Measurements from ENCODE around the gene BOLA2B.
A peak's percentile ranks its signal among the peaks of the same experiment; 100 is the strongest.
"Not testable (repeated sequence)": the region's sequence is repeated elsewhere in the genome, so short reads cannot be mapped to it uniquely, and the experiment has no call there.

BOLA2B gene

DNA sequence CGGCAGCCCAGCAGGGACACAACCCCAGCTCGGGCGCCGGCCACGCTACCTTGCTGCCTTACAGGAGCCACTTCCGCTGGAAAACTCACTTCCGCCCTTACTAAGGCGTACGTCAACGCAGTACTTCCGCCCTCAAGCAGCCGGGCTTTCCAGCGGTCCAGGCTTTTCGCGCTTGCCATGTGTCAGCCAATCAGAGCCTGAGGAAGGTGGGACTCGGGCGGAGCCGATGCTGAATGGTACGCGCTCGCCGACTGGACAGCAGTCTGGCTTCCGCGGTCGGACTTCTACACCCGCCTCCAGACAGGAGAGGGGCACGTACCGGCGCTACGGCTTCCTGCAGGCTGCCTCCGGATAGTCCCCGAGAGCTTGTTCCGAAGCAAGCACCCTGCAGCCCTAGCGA lies at the start of gene BOLA2B, which contains the start of gene SLX1A:
Gene BOLA2B (minus strand): TSS at position 52 of the 400 bp plus-strand sequence. CDS start 71 bp downstream, outside the sequence.
Gene SLX1A (plus strand): TSS at position 261 of the 400 bp plus-strand sequence. CDS start 210 bp downstream, outside the sequence.
- DNase-seq (ENCODE audit: low read depth, low spot score), result not testable (repeated sequence)

DNA sequence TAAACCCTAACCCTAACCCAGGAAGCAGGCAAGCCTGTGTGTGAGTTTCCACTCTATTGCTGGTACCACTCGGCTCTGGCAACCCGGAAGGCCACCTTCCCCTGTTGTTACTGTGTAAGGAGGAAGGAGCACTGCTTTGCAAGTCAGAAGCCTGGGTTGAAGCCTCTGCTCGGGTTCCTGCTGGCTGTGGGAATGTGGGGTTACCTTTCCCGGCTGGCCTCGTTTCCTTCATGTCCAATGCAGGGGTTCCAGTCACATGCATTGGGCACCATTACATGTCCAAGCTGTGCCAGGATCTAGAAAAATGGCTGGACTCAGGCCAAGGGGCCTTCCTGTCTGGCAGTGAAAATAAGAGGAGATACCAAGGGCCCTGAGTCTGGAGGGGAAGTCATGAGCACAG lies 23.6 kb upstream of the BOLA2B start:
- DNase-seq (ENCODE audit: low read depth, low spot score), result not testable (repeated sequence)

DNA sequence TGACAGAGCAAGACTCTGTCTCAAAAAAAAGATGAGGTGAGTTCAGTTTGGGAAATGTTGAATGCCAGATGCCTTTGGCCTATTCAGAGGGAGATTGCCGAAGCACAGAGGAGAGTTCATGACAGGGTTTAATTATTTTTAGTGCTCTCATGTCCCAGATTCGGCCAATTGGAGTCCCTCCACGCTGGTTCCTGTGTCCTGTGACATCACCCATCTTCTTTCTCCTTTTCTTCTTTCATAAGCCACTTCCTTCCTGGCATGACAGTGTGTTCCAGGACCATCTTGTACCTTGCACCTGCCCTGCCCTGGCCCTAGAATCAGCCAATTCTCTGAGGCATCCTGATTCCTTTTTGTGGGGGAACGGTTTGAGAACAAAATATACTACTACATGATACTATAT lies 17.9 kb upstream of the BOLA2B start:
- not testable (repeated sequence) for DNase-seq (ENCODE audit: low read depth, low spot score)

DNA sequence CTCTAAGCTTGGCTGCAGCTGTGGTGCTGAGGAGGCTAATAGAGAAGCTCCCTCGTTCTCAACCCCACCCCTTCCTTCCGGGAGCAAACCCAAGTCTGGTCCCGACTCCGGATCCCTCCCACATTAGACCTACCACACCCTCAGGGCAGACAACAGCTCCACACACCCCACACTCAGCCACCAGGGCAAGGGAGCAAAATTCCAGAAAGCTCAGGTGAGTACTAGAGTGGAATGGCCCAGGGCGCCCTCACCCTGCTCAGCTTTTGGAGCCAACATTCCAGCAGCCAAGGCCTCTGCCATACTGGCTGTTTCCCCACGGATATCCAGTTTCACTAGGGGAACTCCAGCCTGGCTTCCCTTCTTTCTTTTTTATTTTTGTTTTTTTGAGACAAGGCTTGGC lies 15.6 kb upstream of the BOLA2B start:
- not testable (repeated sequence) for DNase-seq (ENCODE audit: low read depth, low spot score)

DNA sequence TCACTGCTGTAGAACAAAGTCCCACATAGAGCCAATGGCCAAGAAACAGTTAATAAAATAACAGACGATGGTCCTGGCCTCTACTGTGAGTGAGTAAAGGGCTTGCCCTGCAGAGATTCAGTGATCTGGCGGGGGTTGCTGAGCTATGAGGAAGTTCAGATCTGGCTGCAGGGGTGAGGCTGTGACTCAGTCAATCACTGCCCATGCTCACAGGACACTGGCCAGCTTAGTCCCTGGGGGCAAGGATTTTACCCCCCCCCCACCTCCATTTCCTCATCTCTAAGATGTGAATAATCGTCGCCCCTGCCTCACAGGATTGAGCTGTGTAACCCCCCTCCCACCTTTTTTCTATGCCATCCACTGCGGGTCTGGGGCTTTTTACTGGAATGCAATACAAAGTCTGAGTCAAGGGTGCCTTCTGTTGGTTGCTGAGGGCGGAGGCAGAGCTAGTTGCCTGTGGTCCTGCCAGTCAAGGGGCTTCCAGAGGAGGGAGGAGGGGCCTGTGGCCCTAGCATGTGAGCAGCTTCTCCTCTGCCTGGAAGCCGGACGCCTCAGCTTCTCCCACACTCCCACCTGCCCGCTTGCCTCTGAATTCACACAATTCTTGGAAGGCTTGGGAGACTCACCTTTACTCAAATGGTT lies 13.7 kb upstream of the BOLA2B start:
- not testable (repeated sequence) for DNase-seq (ENCODE audit: low read depth, low spot score)

DNA sequence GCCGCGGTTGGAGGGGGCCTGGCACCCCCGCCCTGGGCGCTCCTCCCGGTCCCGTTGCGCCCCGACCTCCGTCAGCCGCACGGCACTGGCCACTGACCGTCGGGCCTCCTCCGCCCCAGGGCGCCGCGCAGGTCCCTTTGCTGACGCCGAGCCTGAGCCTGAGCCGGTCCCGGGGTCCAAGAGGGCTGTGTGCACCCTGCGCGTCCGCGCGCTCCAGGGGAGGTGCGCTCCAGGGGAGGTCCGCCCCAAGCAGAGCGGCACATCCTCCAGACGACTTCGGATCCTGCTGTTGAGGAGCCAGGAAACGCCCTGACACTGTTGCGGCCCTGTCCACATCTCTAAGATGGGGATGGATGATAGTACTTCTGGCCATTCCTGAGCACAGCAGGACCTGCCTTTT lies 12.8 kb upstream of the BOLA2B start:
- DNase-seq (ENCODE audit: low read depth, low spot score), result not testable (repeated sequence)

DNA sequence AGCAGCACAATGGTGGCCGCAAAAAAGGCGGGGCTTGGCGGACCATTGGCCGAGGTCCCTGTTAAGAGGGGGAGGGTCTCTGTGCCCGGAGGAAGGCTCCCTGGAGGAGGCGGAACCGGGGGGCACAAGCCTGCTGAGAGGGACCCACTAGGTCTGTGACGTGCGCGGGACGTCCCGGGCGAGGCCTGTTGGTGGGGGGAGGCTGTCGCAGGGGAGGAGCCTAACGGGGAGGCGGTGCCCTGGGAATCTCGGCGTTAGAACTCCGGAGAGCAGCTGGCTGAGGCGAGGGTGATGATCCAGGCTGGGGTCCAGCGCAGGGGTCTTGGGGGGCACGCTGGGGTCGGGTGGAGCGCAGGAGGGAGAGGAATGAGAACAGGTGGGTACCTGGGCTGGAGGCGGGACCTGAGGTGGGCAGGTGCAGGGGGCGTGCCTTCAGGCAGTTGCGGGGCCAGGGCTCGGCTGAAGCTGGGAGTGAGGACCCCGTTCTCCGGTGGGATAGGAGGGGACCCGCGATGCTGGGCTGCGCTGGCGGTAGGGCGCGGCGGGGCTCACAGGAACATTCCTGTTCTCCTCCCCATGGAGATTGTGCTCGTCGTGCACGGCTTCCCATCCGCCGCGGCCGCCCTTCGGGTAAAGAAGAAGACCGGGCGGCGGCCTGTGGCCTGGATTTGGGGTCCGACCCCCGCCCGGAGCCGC lies 12.2 kb upstream of the BOLA2B start:
- not testable (repeated sequence) for DNase-seq (ENCODE audit: low read depth, low spot score)

DNA sequence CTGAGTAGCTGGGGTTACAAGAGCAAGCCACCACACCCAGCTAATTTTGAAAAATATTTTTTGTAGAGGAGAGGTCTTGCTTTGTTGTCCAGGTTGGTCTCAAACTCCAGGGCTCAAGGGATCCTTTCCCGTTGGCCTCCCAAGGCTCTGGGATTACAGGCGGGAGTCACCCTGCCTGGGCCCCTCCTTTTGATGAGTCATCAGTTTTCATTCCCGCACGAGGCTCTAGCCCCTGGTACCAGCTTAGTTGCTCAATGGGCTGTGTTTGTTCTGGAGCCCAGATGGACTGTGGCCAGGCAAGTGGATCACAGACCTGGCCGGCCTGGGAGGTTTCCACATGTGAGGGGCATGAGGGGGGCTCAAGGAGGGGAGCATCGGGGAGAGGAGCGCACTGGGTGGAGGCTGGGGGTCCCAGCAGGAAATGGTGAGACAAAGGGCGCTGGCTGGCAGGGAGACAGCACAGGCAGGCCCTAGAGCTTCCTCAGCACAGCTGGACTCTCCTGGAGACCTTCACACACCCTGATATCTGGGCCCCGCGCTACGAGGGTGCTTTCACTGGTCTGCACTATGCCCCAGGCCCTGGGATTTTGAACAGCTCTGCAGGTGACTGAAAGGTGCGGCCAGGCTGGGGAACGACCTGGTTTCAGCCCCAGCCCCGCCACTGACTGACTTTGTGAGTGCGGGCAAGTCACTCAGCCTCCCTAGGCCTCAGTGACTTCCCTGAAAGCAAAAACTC lies 6.3 kb upstream of the BOLA2B start:
- DNase-seq (ENCODE audit: low read depth, low spot score), result not testable (repeated sequence)

DNA sequence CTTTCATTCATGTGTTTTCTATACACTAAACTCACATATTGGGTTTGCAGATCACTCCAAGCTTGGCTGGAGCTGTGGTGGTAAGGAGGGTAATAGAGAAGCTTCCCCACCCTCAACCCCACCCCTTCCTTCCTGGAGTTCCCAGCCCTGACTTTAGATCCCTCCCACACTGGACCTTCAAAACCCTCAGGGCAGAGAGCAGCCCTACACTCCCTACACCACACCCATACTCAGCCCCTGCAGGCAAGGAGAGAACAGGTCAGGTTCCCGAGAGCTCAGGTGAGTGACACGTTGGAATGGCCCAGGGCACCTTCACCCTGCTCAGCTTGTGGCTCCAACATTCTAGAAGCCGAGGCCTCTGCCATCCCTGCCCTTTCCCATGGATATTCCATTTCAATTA lies 5.6 kb upstream of the BOLA2B start, which contains the start of gene SULT1A3:
Gene SULT1A3 (plus strand): TSS at position 207 of the 400 bp plus-strand sequence. CDS start 1,474 bp downstream, outside the sequence.
- DNase-seq (ENCODE audit: low read depth, low spot score), result not testable (repeated sequence)

DNA sequence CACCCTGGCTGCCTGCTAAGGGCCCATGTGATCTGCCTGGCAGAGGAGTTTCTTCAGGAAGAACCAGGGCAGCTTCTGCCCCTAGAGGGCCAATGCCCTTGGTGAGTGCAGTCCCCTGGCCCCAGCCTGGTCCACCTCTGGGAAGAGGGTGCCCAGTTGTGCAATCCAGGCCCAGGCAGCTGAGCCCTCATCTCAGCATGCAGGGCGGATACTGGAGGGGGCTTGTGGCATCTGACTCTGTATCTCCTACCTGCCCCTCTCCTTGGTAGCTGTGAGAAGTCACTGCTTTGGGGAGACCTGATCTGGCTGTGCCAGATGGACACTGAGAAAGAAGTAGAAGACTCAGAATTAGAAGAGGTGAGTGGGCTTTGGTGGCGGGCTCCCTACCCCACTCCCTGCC lies 3.5 kb upstream of the BOLA2B start:
- not testable (repeated sequence) for DNase-seq (ENCODE audit: low read depth, low spot score)

DNA sequence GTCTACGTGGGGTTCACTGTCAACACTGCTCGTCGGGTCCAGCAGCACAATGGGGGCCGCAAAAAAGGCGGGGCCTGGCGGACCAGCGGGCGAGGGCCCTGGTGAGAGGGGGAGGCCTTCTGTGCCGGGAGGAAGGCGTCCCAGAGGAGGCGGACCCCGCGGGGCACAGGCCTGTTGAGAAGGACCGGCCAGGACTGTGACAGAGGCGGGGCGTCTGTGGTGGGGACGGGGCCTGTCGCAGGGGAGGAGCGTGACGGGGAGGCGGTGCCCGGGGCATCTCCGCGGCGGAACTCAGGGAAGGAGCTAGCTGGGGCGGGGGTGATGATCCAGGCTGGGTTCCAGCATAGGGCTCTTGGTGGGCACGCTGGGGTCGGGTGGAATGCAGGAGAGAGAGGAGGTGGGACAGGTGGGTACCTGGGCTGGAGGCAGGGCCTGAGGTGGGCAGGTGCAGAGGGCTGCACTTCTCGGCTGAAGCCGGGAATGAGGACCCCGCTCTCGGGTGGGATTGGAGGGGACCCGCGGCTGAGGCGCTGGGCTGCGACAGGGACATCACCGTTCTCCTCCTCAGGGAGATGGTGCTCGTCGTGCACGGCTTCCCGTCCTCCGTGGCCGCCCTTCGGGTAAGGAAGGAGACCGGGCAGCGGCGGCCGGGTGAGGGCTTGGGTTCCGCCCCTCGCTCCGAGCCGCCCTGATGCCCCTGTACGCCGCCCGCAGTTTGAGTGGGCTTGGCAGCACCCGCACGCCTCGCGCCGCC lies 883 bp upstream of the BOLA2B start:
- DNase-seq (ENCODE audit: low read depth, low spot score), result not testable (repeated sequence)

DNA sequence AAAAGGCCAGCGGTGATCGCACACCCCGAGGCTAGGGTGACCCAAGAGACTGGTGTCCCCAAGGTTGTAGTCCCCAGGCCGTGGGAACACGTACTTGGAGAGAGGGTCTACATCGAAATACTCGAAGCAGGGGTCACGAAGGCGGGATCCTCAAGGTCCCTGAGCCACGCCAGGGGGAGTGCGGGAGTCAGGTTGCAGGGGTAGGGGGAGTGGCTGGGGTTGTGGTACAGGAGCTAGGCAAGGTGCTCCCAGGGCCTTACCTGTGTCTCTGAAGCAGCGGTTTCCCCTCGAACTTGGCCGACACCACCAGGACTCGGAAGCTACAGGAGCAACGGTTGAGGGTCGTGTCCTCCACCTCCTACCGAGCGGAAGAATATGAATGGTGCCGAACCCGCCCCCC lies 368 bp downstream of the BOLA2B start:
- DNase-seq (ENCODE audit: low read depth, low spot score), result not testable (repeated sequence)

DNA sequence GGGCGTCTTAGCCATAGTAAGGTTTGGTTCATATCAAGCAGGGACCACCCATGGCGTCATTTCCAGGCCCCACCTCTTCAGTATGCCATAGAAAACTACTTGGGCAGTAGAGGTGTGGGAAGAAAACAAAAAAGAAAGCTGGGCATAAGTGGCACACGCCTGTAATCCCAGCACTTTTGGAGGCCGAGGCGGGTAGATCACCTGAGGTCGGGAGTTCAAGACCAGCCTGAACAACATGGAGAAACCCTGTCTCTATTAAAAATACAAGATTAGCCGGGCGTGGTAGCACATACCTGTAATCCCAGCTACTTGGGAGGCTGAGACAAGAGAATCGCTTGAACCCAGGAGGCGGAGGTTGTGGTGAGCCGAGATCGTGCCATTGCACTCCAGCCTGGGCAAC lies 2.3 kb downstream of the BOLA2B start:
- not testable (repeated sequence) for DNase-seq (ENCODE audit: low read depth, low spot score)

DNA sequence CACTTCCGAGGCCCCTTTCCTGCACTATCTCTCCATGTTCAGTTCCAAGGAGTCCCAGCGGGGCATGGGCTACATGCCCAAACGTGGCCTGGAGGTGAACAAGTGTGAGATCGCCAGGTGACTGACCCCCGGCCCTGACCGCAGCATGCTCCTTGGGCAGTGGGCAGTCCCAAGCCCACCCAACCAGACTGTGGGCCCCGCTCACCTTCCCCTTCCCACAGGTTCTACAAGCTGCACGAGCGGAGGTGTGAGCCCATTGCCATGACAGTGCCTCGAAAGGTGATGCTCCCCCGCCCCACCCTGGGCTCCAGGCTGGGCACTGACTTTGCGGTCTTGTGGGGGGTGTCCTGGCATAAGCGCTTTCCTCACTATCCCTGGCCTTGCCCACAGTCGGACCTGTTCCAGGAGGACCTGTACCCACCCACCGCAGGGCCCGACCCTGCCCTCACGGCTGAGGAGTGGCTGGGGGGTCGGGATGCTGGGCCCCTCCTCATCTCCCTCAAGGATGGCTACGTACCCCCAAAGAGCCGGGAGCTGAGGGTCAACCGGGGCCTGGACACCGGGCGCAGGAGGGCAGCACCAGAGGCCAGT lies 5.4 kb downstream of the BOLA2B start:
- no peak for DNase-seq (ENCODE audit: low read depth, low spot score)

DNA sequence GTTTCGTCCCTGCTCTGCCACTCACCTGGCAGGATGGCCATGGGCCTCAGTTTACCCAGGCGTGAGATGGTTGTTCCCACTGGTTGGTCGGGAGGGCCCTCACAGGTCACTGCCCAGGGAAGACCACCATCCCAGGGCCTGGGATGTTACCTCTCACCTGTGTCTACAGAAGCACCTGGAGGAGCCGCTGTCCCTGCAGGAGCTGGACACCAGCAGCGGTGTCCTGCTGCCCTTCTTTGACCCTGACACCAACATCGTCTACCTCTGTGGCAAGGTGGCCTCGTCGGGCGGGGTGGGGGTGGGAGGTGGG lies 6.0 kb downstream of the BOLA2B start:
- no peak for DNase-seq (ENCODE audit: low read depth, low spot score)

DNA sequence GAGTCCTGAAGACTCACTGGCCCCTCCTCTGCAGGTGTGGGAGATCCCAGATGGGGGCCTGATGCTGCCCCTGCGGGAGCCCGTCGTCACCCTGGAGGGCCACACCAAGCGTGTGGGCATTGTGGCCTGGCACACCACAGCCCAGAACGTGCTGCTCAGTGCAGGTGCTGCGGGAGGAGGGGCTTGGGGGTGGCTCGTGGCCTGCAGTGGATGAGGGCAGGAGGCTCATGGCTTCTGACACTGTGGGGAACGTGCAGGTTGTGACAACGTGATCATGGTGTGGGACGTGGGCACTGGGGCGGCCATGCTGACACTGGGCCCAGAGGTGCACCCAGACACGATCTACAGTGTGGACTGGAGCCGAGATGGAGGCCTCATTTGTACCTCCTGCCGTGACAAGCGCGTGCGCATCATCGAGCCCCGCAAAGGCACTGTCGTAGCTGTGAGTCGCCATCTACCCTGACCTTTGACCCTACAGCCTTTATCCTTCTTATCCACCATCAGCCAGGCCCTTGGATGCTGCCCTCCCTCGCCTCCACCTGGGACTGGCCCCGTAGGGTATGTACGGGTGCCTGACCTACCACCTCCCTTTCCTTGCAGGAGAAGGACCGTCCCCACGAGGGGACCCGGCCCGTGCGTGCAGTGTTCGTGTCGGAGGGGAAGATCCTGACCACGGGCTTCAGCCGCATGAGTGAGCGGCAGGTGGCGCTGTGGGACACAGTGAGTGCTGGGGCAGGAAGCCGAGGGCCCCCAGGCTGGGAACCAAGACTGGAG lies 6.5 kb downstream of the BOLA2B start:
- DNase-seq (ENCODE audit: low read depth, low spot score), result peak; percentile 67

DNA sequence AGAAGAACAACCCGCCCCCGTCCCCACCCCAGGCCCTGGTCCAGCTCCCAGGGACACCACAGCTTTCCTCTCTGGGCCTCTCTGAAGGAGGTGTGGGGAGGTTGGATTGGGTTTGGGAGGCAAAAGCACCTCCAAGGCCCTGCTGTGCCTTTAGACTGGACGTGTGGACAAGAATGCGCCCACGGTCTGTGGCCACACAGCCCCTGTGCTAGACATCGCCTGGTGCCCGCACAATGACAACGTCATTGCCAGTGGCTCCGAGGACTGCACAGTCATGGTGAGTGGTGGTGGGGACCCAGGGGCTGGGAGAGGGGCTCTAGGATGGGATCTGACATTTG lies 7.1 kb downstream of the BOLA2B start:
- no peak for DNase-seq (ENCODE audit: low read depth, low spot score)

DNA sequence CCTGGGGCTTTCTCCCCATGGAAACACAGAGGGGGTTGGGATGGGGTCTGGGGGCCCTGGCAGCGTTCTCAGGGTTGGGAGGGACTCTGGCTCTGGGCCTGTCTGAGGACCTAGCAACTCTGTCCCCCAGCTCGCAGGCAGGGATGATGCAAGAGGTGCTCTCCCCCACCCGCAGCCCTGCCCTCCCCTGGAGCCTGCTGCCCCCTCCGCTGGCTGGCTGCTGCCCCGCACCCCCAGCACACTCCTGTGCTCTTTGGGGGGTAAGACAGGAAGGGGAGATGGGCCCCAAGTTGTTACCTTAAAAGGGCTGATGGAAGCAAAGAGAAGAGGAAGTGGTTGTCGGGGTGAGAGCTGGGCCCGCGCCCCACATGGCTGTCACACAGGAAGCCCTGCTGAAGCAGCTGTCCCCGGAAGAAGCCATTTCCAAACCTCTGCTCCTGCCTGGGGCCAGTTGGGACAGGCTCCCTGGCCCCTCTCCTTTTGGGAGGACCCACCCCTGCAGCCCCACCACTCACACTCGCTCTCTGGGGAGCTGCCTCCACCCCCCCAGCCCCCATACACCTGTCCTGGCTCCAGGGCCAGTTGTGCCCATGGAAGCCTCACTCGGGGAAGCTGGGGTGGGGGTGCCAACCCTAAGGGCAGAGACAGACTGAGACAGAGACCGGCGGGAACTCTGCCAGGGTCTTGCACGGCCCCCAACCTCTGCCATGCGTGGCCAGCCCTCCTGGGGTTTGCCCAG lies 7.6 kb downstream of the BOLA2B start:
- DNase-seq (ENCODE audit: low read depth, low spot score), result peak; percentile 55

DNA sequence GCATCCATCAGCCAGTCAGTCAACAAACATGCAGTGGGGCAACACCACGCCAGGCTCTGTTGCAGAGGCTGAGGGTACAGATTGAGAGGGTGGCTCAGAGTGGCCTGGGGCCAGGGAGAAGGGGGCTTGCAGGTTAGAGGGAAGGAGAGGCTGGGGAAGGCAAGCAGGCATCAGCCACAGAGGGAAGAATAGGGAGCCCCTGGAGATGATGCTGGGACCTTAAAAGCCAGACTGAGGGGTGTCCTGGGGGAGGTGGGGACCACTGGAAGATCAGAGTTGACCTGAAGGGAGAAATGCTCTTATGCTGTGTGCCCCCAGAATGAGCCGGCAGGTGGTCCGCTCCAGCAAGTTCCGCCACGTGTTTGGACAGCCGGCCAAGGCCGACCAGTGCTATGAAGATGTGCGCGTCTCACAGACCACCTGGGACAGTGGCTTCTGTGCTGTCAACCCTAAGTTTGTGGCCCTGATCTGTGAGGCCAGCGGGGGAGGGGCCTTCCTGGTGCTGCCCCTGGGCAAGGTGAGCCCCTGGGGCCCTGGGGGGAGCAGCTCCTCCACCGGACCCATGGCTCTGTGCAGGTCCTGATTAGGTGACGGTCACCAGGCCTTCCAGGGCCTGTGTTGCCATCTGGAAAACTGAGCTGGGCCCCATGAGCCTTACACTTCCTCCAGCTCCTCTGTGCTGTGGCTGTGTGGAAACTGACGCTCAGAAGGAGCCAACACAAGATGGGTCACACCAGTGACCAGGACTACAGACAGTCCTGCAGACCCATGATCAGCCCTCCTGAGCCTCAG lies 8.4 kb downstream of the BOLA2B start:
- DNase-seq (ENCODE audit: low read depth, low spot score), result no peak

All from activated CD4-positive, CD25-positive, alpha-beta regulatory T cell treated with anti-CD3 and anti-CD28 coated beads, Interleukin-2, amount 50 U/mL, for 16 hours (primary cell).